H1 (cell line): ENCODE results near the gene EFCAB10. TPM values are rescaled to one million over a fixed set of nuclear protein-coding genes. Genes with fewer than 3 reads are reported as not detected.

Source experiments
- CTCF ChIA-PET: fragments of 300-600 bp; sonication (Branson Sonifier 250); formaldehyde crosslinking; loops from one replicate; lab custom pipeline; 2021; ENCODE audit not compliant: partially characterized antibody; lab: Charles Lee
- POLR2A ChIA-PET: fragments of 300-600 bp; sonication (Branson Sonifier 250); formaldehyde crosslinking; loops from one replicate; lab custom pipeline; 2021; ENCODE audit warnings: inconsistent platforms; ENCODE audit not compliant: partially characterized antibody; lab: Charles Lee
- DNase-seq, 2 experiments: peaks; one replicate each; pipeline versions ENCODE4 v3.0.0 to v3.0.0-alpha.2; 2010 to 2022; ENCODE audit warnings: low spot score in 2 of 2, low read depth in 1 of 2, mixed read lengths in 1 of 2
- FAIRE-seq: peaks from 2 replicates; lab custom pipeline; 2011; peaks lifted over from hg19 to GRCh38; lab: Jason Lieb, UNC
- H2AFZ ChIP-seq: 2 replicates; pipeline ENCODE4 v1.8.1; 2012; ENCODE audit warnings: low read length, inconsistent platforms
- H2AK5ac ChIP-seq: 2 replicates; pipeline ENCODE4 v1.6.1; 2013; ENCODE audit warnings: low read depth, low read length
- H2BK120ac ChIP-seq: replicated peaks from 2 replicates; pipeline ENCODE3; 2013; ENCODE audit warnings: low read depth, low read length, inconsistent platforms
- H2BK12ac ChIP-seq: 2 replicates; pipeline ENCODE4 v1.6.1; 2013; ENCODE audit warnings: low read depth, low read length
- H2BK15ac ChIP-seq: 2 replicates; pipeline ENCODE4 v1.6.1; 2013; ENCODE audit warnings: low read length
- H2BK20ac ChIP-seq: 2 replicates; pipeline ENCODE4 v1.6.1; 2013; ENCODE audit warnings: low read length
- H2BK5ac ChIP-seq: 2 replicates; pipeline ENCODE4 v1.6.1; 2013; ENCODE audit warnings: low read depth, low read length
- H3K14ac ChIP-seq: 2 replicates; pipeline ENCODE4 v1.6.1; 2013; ENCODE audit warnings: inconsistent platforms; ENCODE audit not compliant: insufficient read length
- H3K18ac ChIP-seq: 2 replicates; pipeline ENCODE4 v1.6.1; 2013; ENCODE audit warnings: low read length; ENCODE audit errors: extremely low read depth
- H3K23ac ChIP-seq: 2 replicates; pipeline ENCODE4 v1.6.1; 2013; ENCODE audit warnings: inconsistent platforms; ENCODE audit not compliant: insufficient read length
- H3K23me2 ChIP-seq: 2 replicates; pipeline ENCODE4 v1.6.1; 2013; ENCODE audit warnings: low read depth, low read length
- H3K27ac ChIP-seq: 2 replicates; pipeline ENCODE4 v1.6.1; 2011; ENCODE audit warnings: low read depth, low read length, inconsistent platforms
- H3K27me3 ChIP-seq, 4 experiments: replicated peaks in 1 of 4; 1 replicate in 1 of 4; 2 replicates in 3 of 4; pipeline versions ENCODE4 v1.6.1 to v1.8.1; 2011 to 2013; ENCODE audit warnings: low read length in 3 of 4, mild to moderate bottlenecking in 3 of 4, inconsistent platforms in 2 of 4, mixed read lengths in 2 of 4, moderate library complexity in 1 of 4; ENCODE audit not compliant: control insufficient read depth in 3 of 4, insufficient read depth in 3 of 4; ENCODE audit errors: extremely low read depth in 1 of 4
- H3K36me3 ChIP-seq, 4 experiments: 2 replicates each; pipeline versions ENCODE4 v1.6.1 to v1.8.1; 2011 to 2013; ENCODE audit warnings: mild to moderate bottlenecking in 4 of 4, low read length in 3 of 4, moderate library complexity in 2 of 4, control low read depth in 1 of 4, inconsistent platforms in 1 of 4; ENCODE audit not compliant: insufficient read depth in 4 of 4, control insufficient read depth in 2 of 4
- H3K4ac ChIP-seq: replicated peaks from 2 replicates; pipeline ENCODE3; 2013; ENCODE audit warnings: low read length, low read depth, mixed read lengths, inconsistent platforms; ENCODE audit not compliant: insufficient read length
- H3K4me1 ChIP-seq, 4 experiments: replicated peaks in 1 of 4; 1 replicate in 1 of 4; 2 replicates in 3 of 4; pipeline versions ENCODE4 v1.6.1 to v1.8.1; 2011 to 2013; ENCODE audit warnings: low read length in 3 of 4, inconsistent platforms in 2 of 4, mixed read lengths in 1 of 4; ENCODE audit not compliant: insufficient read depth in 4 of 4, control insufficient read depth in 3 of 4
- H3K4me2 ChIP-seq, 2 experiments: 2 replicates each; pipeline versions ENCODE4 v1.6.1 to v1.8.1; 2011 to 2013; ENCODE audit warnings: low read depth in 2 of 2, low read length in 2 of 2, control low read depth in 1 of 2, inconsistent platforms in 1 of 2, mild to moderate bottlenecking in 1 of 2; ENCODE audit not compliant: insufficient read depth in 1 of 2
- H3K4me3 ChIP-seq, 4 experiments: fragments of 200-600, 300-600 bp in 1 of 4; sonication (generic), shearing (Covaris generic), sonication (Bioruptor Twin) in 1 of 4; 2 replicates each; pipeline versions ENCODE4 v1.5.1 to v1.8.1; 2011 to 2016; ENCODE audit warnings: low read length in 4 of 4, low read depth in 3 of 4, control low read depth in 2 of 4, inconsistent platforms in 2 of 4, mild to moderate bottlenecking in 2 of 4, mixed read lengths in 1 of 4, moderate library complexity in 1 of 4; ENCODE audit not compliant: insufficient read depth in 2 of 4; ENCODE audit errors: extremely low read depth in 1 of 4
- H3K56ac ChIP-seq: replicated peaks from 2 replicates; pipeline ENCODE3; 2013; ENCODE audit warnings: low read depth, mild to moderate bottlenecking, mixed read lengths, low read length, inconsistent platforms; ENCODE audit not compliant: insufficient read length
- H3K79me1 ChIP-seq: 2 replicates; pipeline ENCODE4 v1.6.1; 2013; ENCODE audit warnings: low read depth, low read length, control low read depth
- H3K79me2 ChIP-seq, 2 experiments: 2 replicates each; pipeline versions ENCODE4 v1.6.1 to v1.8.1; 2012 to 2013; ENCODE audit warnings: low read length in 2 of 2, mild to moderate bottlenecking in 2 of 2, inconsistent platforms in 1 of 2; ENCODE audit not compliant: insufficient read depth in 2 of 2, control insufficient read depth in 1 of 2
- H3K9ac ChIP-seq, 4 experiments: replicated peaks in 1 of 4; 1 replicate in 1 of 4; 2 replicates in 3 of 4; pipeline versions ENCODE4 v1.6.1 to v1.8.1; 2011 to 2013; ENCODE audit warnings: low read depth in 3 of 4, low read length in 3 of 4, control low read depth in 2 of 4, mild to moderate bottlenecking in 2 of 4, moderate library complexity in 2 of 4, inconsistent platforms in 1 of 4; ENCODE audit errors: extremely low read depth in 1 of 4
- H3K9me3 ChIP-seq, 2 experiments: 2 replicates each; pipeline versions ENCODE4 v1.6.1 to v1.8.1; 2012 to 2013; ENCODE audit warnings: mild to moderate bottlenecking in 2 of 2, moderate library complexity in 2 of 2, control low read depth in 1 of 2, inconsistent platforms in 1 of 2, low read depth in 1 of 2, low read length in 1 of 2, mixed read lengths in 1 of 2; ENCODE audit not compliant: insufficient read depth in 2 of 2
- H4K20me1 ChIP-seq, 2 experiments: replicated peaks in 1 of 2; 2 replicates each; pipeline versions ENCODE3 to v1.8.1; 2011 to 2013; ENCODE audit warnings: inconsistent platforms in 2 of 2, low read length in 2 of 2, mild to moderate bottlenecking in 1 of 2; ENCODE audit not compliant: insufficient read depth in 2 of 2, control insufficient read depth in 1 of 2
- H4K5ac ChIP-seq: 2 replicates; pipeline ENCODE4 v1.6.1; 2013; ENCODE audit warnings: low read length, low read depth, mixed read lengths, inconsistent platforms; ENCODE audit not compliant: insufficient read length
- H4K8ac ChIP-seq: 2 replicates; pipeline ENCODE4 v1.8.0; 2013; ENCODE audit warnings: mild to moderate bottlenecking, moderate library complexity, low read length, inconsistent platforms; ENCODE audit not compliant: insufficient read depth; ENCODE audit errors: extremely low read depth
- H4K91ac ChIP-seq: replicated peaks from 2 replicates; pipeline ENCODE3; 2013; ENCODE audit warnings: low read length, mixed read lengths, inconsistent platforms; ENCODE audit not compliant: insufficient read length
- BCL11A ChIP-seq, 2 experiments: IDR thresholded peaks; one replicate each; pipeline ENCODE4 v1.6.1; 2011; ENCODE audit warnings: low read depth in 2 of 2, low read length in 2 of 2, mild to moderate bottlenecking in 2 of 2
- CEBPB ChIP-seq: IDR thresholded peaks from 2 replicates; pipeline ENCODE4 v1.6.1; 2012; ENCODE audit warnings: low read depth, low read length
- CHD1 ChIP-seq: IDR thresholded peaks from 2 replicates; pipeline ENCODE4 v1.6.1; 2012; ENCODE audit warnings: low read depth, low read length, improper control_type of control experiment
- CREB1 ChIP-seq: IDR thresholded peaks from 2 replicates; pipeline ENCODE4 v1.6.1; 2012; ENCODE audit warnings: inconsistent platforms
- HDAC6 ChIP-seq: IDR thresholded peaks from one replicate; pipeline ENCODE4 v1.7.1; 2012; ENCODE audit warnings: low read depth, mild to moderate bottlenecking, inconsistent platforms, low read length, moderate library complexity
- NANOG ChIP-seq: IDR thresholded peaks from 2 replicates; pipeline ENCODE4 v1.6.1; 2011; ENCODE audit warnings: low read length, low read depth, mild to moderate bottlenecking, inconsistent platforms; ENCODE audit not compliant: insufficient read depth, poor library complexity, severe bottlenecking
- PHF8 ChIP-seq: fragments of 200-600 bp; sonication (generic); conservative IDR thresholded peaks from 2 replicates; pipeline ENCODE4 v1.7.1; 2012; ENCODE audit warnings: low read depth, mild to moderate bottlenecking, inconsistent platforms, low read length, moderate library complexity
- RNF2 ChIP-seq: fragments of 200-900, 300-1000 bp; sonication (generic); IDR thresholded peaks from 2 replicates; pipeline ENCODE4 v1.7.1; 2016; ENCODE audit warnings: borderline replicate concordance, low read depth, mild to moderate bottlenecking, antibody characterized with exemption, low read length; ENCODE audit not compliant: poor library complexity, severe bottlenecking; ENCODE audit errors: missing control alignments
- SP4 ChIP-seq: IDR thresholded peaks from 2 replicates; pipeline ENCODE4 v1.6.1; 2012; ENCODE audit warnings: low read length, inconsistent platforms
- WGBS, 2 experiments: shearing (Covaris generic) in 1 of 2; methylation state at CpG; one replicate each; pipeline versions ENCODE4 v1.1.6 to v1.1.7; 2013 to 2015; ENCODE audit warnings: low lambda C conversion rate in 2 of 2, mixed read lengths in 2 of 2, inconsistent platforms in 1 of 2, low coverage in 1 of 2, missing lambda C conversion rate in 1 of 2; ENCODE audit not compliant: insufficient replicate concordance in 2 of 2, insufficient coverage in 1 of 2, insufficient read length in 1 of 2; ENCODE audit errors: extremely low coverage in 1 of 2, missing lambda C conversion rate in 1 of 2; 5-methylcytosine and 5-hydroxymethylcytosine counted together
- polyA plus RNA-seq, 7 experiments: library from polyadenylated mRNA; depleted of rRNA in 3 of 7; stranded (reverse) in 5 of 7; unstranded in 2 of 7; fragments of >200 nt in 5 of 7; fragments of 200-250 nt in 2 of 7; gene quantifications; 1 replicate in 5 of 7; 2 replicates in 1 of 7; 4 replicates in 1 of 7; pipeline versions ENCODE4 v1.2.1 to v1.2.3, GENCODE V29; 2011 to 2013; ENCODE audit warnings: missing spikeins in 2 of 7, mixed read lengths in 2 of 7
- total RNA-seq: library from RNA; stranded (reverse); fragmentation: NEBNext Ultra II Directional; extraction: Animal tissue kit (Norgen Biotek cat#: 25700); gene quantifications from 2 replicates; pipeline ENCODE4 v1.2.1, GENCODE V29; 2021
- TF ChIP-seq, protein P1 (sequence below): IDR thresholded peaks from 2 replicates; pipeline ENCODE4 v1.6.1; 2011; ENCODE audit warnings: low read length, improper control_type of control experiment
- TF ChIP-seq, protein P2 (sequence below): IDR thresholded peaks from 2 replicates; pipeline ENCODE4 v1.6.1; 2011; ENCODE audit warnings: low read depth, mild to moderate bottlenecking, low read length; ENCODE audit not compliant: insufficient read depth

Gene EFCAB10
- total and polyA plus RNA-seq, 2 of the 8 experiments (the other 6 are each of a cell fraction or from before 2014, with no cell fraction given) = 0.80 to 3.1 TPM

DNA sequence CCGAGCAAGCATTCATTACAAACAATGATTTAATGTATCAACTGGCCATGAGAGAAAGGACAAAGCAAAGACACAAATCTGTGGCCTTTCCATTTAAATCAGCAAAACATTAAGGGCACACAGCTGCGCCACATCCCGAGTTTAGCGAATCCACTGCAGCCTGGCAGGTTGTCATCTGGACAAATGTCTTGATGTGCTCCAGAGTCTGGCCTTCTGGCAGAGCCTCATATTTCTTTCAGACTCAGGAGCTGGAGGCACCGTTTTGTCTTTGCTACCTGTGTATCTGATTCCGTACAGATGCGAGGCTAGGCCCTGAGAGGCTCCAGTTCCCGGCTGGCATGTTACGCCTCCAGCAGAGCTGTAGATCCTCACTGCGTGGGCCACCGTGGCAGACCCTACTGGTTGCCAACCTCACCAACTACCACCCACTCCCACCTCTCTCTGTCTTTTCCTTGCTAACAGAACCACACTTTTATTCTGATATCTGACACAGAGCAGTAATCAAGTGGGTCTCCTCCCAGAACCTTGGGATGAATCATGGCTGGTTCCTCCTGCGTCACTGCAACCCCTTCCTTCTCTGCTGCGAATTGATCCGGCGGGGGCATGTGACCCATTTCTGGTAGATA is 40.9 kb upstream of the EFCAB10 start:
- no peak for FAIRE-seq
- no peak overlapping the region for H3K14ac ChIP-seq
- no peak overlapping the region for H3K56ac ChIP-seq
- no peaks in the 10 kb centered on the region for H3K23me2 ChIP-seq
- no peaks in the 10 kb centered on the region for H3K79me1 ChIP-seq
- no peak overlapping the region for H2AK5ac ChIP-seq
- H3K9ac ChIP-seq = no peak overlapping the region
- H3K4ac ChIP-seq = no peak overlapping the region
- no peak overlapping the region for H2BK120ac ChIP-seq
- peaks cover 8 to 56% (median 33%) of the 10 kb centered on the region in 4 experiments; a peak in 7 of 8 replicates for H3K36me3 ChIP-seq
- H4K8ac ChIP-seq = no peak overlapping the region
- no peak for DNase-seq
- H4K5ac ChIP-seq = no peak overlapping the region
- no peak overlapping the region for H3K23ac ChIP-seq
- H2BK5ac ChIP-seq = no peak overlapping the region
- 90% methylated on average over 15 of the region's 15 CpGs; no CpG with 5 or more reads in 1 of the 2 experiments for WGBS, 2 experiments
- no peak overlapping the region for H4K91ac ChIP-seq
- H3K79me2 ChIP-seq = peaks cover 0 to 52% of the 10 kb centered on the region in 2 experiments; a peak in 3 of 4 replicates
- no peak overlapping the region for H3K27ac ChIP-seq
- peaks cover 0 to 5% of the 10 kb centered on the region in 2 experiments; a peak in 3 of 4 replicates for H3K9me3 ChIP-seq
- no peaks in the 10 kb centered on the region for H3K27me3 ChIP-seq
- H3K18ac ChIP-seq = no peak overlapping the region
- no peak overlapping the region for H2BK20ac ChIP-seq
- no peak overlapping the region for H3K4me2 ChIP-seq
- H2BK15ac ChIP-seq = no peak overlapping the region
- ChIA-PET CTCF (interaction anchor here (1.3 to 1.4 kb wide), 3 partner anchors 16 to 31 kb away, joined by 3 to 4 read pairs (median 3); no protein-coding TSS in a partner anchor), POLR2A (interaction anchor here (0.8 to 12.8 kb wide), 6 partner anchors 9 to 25 kb away, joined by 3 to 57 read pairs (median 3); no protein-coding TSS in a partner anchor)
- peaks cover 2 to 8% of the 10 kb centered on the region in 2 experiments for H4K20me1 ChIP-seq
- H2AFZ ChIP-seq = no peak overlapping the region
- no peaks in the 10 kb centered on the region for H3K4me1 ChIP-seq
- no peak overlapping the region for H2BK12ac ChIP-seq
- no peak overlapping the region for H3K4me3 ChIP-seq
- TF ChIP-seq CREB1 (no peak), RNF2 (no peak), BCL11A (IDR thresholded peaks at IDR 0.05; ENCODE audit: low read depth in 2 of 2, low read length in 2 of 2) (no peak), PHF8 (no peak), SP4 (no peak), NANOG (no peak), CHD1 (no peak), HDAC6 (no peak), CEBPB (no peak)
- TF ChIP-seq, protein P1, sequence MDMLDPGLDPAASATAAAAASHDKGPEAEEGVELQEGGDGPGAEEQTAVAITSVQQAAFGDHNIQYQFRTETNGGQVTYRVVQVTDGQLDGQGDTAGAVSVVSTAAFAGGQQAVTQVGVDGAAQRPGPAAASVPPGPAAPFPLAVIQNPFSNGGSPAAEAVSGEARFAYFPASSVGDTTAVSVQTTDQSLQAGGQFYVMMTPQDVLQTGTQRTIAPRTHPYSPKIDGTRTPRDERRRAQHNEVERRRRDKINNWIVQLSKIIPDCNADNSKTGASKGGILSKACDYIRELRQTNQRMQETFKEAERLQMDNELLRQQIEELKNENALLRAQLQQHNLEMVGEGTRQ = no peak
- TF ChIP-seq, protein P2, sequence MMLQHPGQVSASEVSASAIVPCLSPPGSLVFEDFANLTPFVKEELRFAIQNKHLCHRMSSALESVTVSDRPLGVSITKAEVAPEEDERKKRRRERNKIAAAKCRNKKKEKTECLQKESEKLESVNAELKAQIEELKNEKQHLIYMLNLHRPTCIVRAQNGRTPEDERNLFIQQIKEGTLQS = no peak
